ENCODE results near the gene SP5. TPM values are rescaled to one million over a fixed set of nuclear protein-coding genes. Genes with fewer than 3 reads are reported as not detected.

Gene SP5
- total and polyA plus RNA-seq, 4 donors = 0.05 to 1.6 (median 1.2) TPM

GRCh38 chr2:170713543-170714380 lies 1.4 kb upstream of the SP5 start (continued):
- TF ChIP-seq, protein P1, sequence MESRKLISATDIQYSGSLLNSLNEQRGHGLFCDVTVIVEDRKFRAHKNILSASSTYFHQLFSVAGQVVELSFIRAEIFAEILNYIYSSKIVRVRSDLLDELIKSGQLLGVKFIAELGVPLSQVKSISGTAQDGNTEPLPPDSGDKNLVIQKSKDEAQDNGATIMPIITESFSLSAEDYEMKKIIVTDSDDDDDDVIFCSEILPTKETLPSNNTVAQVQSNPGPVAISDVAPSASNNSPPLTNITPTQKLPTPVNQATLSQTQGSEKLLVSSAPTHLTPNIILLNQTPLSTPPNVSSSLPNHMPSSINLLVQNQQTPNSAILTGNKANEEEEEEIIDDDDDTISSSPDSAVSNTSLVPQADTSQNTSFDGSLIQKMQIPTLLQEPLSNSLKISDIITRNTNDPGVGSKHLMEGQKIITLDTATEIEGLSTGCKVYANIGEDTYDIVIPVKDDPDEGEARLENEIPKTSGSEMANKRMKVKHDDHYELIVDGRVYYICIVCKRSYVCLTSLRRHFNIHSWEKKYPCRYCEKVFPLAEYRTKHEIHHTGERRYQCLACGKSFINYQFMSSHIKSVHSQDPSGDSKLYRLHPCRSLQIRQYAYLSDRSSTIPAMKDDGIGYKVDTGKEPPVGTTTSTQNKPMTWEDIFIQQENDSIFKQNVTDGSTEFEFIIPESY (IDR thresholded peaks at IDR 0.05) = no peak

- under 1% methylated on average over 59 of the region's 59 CpGs for WGBS
- Histone ChIP-seq H3K27ac (ENCODE audit: low read depth in 1 of 2, low read length in 2 of 2) (peak overlapping the region; percentile 63 to 66), H3K4me3 (ENCODE audit: low read depth in 1 of 3, low read length in 3 of 3) (peak overlapping the region; percentile 57 to 64 (median 63)), H3K36me3 (ENCODE audit: control insufficient read depth in 4 of 4, insufficient read depth in 3 of 4, low read depth in 1 of 4, low read length in 3 of 4) (peaks cover 0 to 2% (median 0%) of the 10 kb centered on the region in 4 donors), H3K9me3 (ENCODE audit: control insufficient read depth in 4 of 4, low read length in 3 of 4) (no peaks in the 10 kb centered on the region), H3K9ac (ENCODE audit: low read depth in 1 of 2, low read length in 2 of 2) (peak overlapping the region; percentile 33 to 36), H3K4me1 (ENCODE audit: control insufficient read depth in 4 of 4, insufficient read depth in 4 of 4, low read length in 3 of 4) (peaks cover 16 to 47% (median 30%) of the 10 kb centered on the region in 4 donors), H3K27me3 (ENCODE audit: control insufficient read depth in 4 of 4, insufficient read depth in 4 of 4, low read length in 3 of 4) (no peaks in the 10 kb centered on the region)
- TF ChIP-seq HNF4A (conservative IDR thresholded peaks at IDR 0.05) = peak; percentile 3 to 36
- no peak for TF ChIP-seq MAX (IDR thresholded peaks at IDR 0.05)
- peak; percentile 43 for DNase-seq (ENCODE audit: low spot score)
Measured at GRCh38 chr2:170714381-170715061, 616 bp upstream of the SP5 start.

GRCh38 chr2:170715932-170716777 lies 1.0 kb downstream of the SP5 start:
- Histone ChIP-seq H3K27ac (ENCODE audit: low read depth in 1 of 2, low read length in 2 of 2) (peak overlapping the region in 1 of 2 donors; percentile 57), H3K9ac (ENCODE audit: low read depth in 1 of 2, low read length in 2 of 2) (no peak overlapping the region), H3K4me1 (ENCODE audit: control insufficient read depth in 4 of 4, insufficient read depth in 4 of 4, low read length in 3 of 4) (peaks cover 16 to 47% (median 30%) of the 10 kb centered on the region in 4 donors), H3K4me3 (ENCODE audit: low read depth in 1 of 3, low read length in 3 of 3) (peak overlapping the region in 2 of 3 donors; percentile 57 to 64), H3K9me3 (ENCODE audit: control insufficient read depth in 4 of 4, low read length in 3 of 4) (no peaks in the 10 kb centered on the region), H3K27me3 (ENCODE audit: control insufficient read depth in 4 of 4, insufficient read depth in 4 of 4, low read length in 3 of 4) (no peaks in the 10 kb centered on the region), H3K36me3 (ENCODE audit: control insufficient read depth in 4 of 4, insufficient read depth in 3 of 4, low read depth in 1 of 4, low read length in 3 of 4) (peaks cover 0 to 2% (median 0%) of the 10 kb centered on the region in 4 donors)
- TF ChIP-seq FOXA2 (IDR thresholded peaks at IDR 0.05) (no peak), MAX (IDR thresholded peaks at IDR 0.05) (no peak), FOXA1 (IDR thresholded peaks at IDR 0.05) (no peak), HNF4A (conservative IDR thresholded peaks at IDR 0.05) (no peak), RAD21 (IDR thresholded peaks at IDR 0.05) (no peak)
- TF ChIP-seq, protein P2, sequence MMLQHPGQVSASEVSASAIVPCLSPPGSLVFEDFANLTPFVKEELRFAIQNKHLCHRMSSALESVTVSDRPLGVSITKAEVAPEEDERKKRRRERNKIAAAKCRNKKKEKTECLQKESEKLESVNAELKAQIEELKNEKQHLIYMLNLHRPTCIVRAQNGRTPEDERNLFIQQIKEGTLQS (IDR thresholded peaks at IDR 0.05) = no peak
- TF ChIP-seq, protein P1 (IDR thresholded peaks at IDR 0.05) = no peak
- no peak for DNase-seq (ENCODE audit: low spot score)
- 18% methylated on average over 95 of the region's 95 CpGs for WGBS

Measured in liver (tissue), 9 donors.